Measurements from ENCODE around the gene ERRFI1. TPM values are rescaled to one million over a fixed set of nuclear protein-coding genes. Genes with fewer than 3 reads are reported as not detected.

The ERRFI1 gene
- total RNA-seq, 4 donors from 2014 or later = 19.0 to 67.6 (median 39.6) TPM

GRCh38 chr1:8025671-8026144 is 401 bp downstream of the ERRFI1 start:
- intact Hi-C loops (cut with DNase I; ENCODE audit: low total_unique reads) = loop anchor here (5.0 kb wide), 1 partner anchor 292 kb away; the partner anchor contains the start of gene SLC45A1
- Histone ChIP-seq H3K27ac (peak overlapping the region; percentile 94 to 100), H3K9me3 (no peaks in the 10 kb centered on the region), H3K36me3 (no peaks in the 10 kb centered on the region), H3K27me3 (no peaks in the 10 kb centered on the region), H3K4me1 (peaks cover 0 to 9% of the 10 kb centered on the region in 2 donors), H3K4me3 (peak overlapping the region; percentile 62 to 68)
- no peak for DNase-seq
- TF ChIP-seq POLR2A (IDR thresholded peaks at IDR 0.05) (no peak), CTCF (IDR thresholded peaks at IDR 0.05) (no peak)

GRCh38 chr1:8025061-8025670 is 943 bp downstream of the ERRFI1 start:
- peak overlapping the region; percentile 94 to 100 for H3K27ac ChIP-seq
- H3K4me3 ChIP-seq = peak overlapping the region; percentile 62 to 68
- TF ChIP-seq POLR2A (IDR thresholded peaks at IDR 0.05) = no peak
- peaks cover 0 to 9% of the 10 kb centered on the region in 2 donors for H3K4me1 ChIP-seq
- DNase-seq = no peak
- no peaks in the 10 kb centered on the region for H3K9me3 ChIP-seq
- no peaks in the 10 kb centered on the region for H3K36me3 ChIP-seq
- no peaks in the 10 kb centered on the region for H3K27me3 ChIP-seq
- intact Hi-C loops (cut with DNase I; ENCODE audit: low total_unique reads) = loop anchor here (5.0 kb wide), 1 partner anchor 292 kb away; the partner anchor contains the start of gene SLC45A1

GRCh38 chr1:8024329-8024728 is 1.8 kb downstream of the ERRFI1 start:
- no peak for DNase-seq
- intact Hi-C loops (cut with DNase I; ENCODE audit: low total_unique reads) = no loop called here
- Histone ChIP-seq H3K36me3 (no peaks in the 10 kb centered on the region), H3K4me3 (peak overlapping the region; percentile 62 to 68), H3K27me3 (no peaks in the 10 kb centered on the region), H3K27ac (peak overlapping the region; percentile 94 to 100), H3K4me1 (peaks cover 0 to 6% of the 10 kb centered on the region in 2 donors), H3K9me3 (no peaks in the 10 kb centered on the region)
- no peak for TF ChIP-seq CTCF (IDR thresholded peaks at IDR 0.05)
- TF ChIP-seq POLR2A (IDR thresholded peaks at IDR 0.05) = no peak

- TF ChIP-seq CTCF (IDR thresholded peaks at IDR 0.05) (no peak), POLR2A (IDR thresholded peaks at IDR 0.05) (no peak)
- no peak overlapping the region for H3K27ac ChIP-seq
- H3K4me1 ChIP-seq = peaks cover 0 to 3% of the 10 kb centered on the region in 2 donors
- H3K36me3 ChIP-seq = no peaks in the 10 kb centered on the region
- no peaks in the 10 kb centered on the region for H3K9me3 ChIP-seq
- no peak for DNase-seq
- no peaks in the 10 kb centered on the region for H3K27me3 ChIP-seq
- peak overlapping the region in 1 of 2 donors; percentile 62 for H3K4me3 ChIP-seq
- intact Hi-C loops (cut with DNase I; ENCODE audit: low total_unique reads) = no loop called here
Measured at GRCh38 chr1:8023995-8024313, 2.2 kb downstream of the ERRFI1 start.

- H3K4me1 ChIP-seq = no peaks in the 10 kb centered on the region
Measured at GRCh38 chr1:8023287-8023994, 2.7 kb downstream of the ERRFI1 start.

More at GRCh38 chr1:8023287-8023994, 2.7 kb downstream of the ERRFI1 start:
- Histone ChIP-seq H3K36me3 (no peaks in the 10 kb centered on the region), H3K27ac (peak overlapping the region in 1 of 2 donors; percentile 40), H3K9me3 (no peaks in the 10 kb centered on the region), H3K27me3 (no peaks in the 10 kb centered on the region), H3K4me3 (peak overlapping the region in 1 of 2 donors; percentile 62)
- TF ChIP-seq POLR2A (IDR thresholded peaks at IDR 0.05) (no peak), CTCF (IDR thresholded peaks at IDR 0.05) (no peak)
- intact Hi-C loops (cut with DNase I; ENCODE audit: low total_unique reads) = no loop called here
- DNase-seq = no peak

Data from uterus (tissue), 4 donors.